IPS-15b (cell line): ENCODE results near the gene DCAF6.
"Not testable (repeated sequence)": the region's sequence is repeated elsewhere in the genome, so short reads cannot be mapped to it uniquely, and the experiment has no call there.

Source experiments
- H3K27me3 ChIP-seq: one replicate; pipeline ENCODE4 v1.6.1; 2013; ENCODE audit warnings: low read length; ENCODE audit not compliant: control insufficient read depth, insufficient read depth
- H3K36me3 ChIP-seq: one replicate; pipeline ENCODE4 v1.6.1; 2013; ENCODE audit warnings: low read length; ENCODE audit not compliant: control insufficient read depth, insufficient read depth
- H3K4me1 ChIP-seq: one replicate; pipeline ENCODE4 v1.6.1; 2013; ENCODE audit warnings: mild to moderate bottlenecking, low read length; ENCODE audit not compliant: control insufficient read depth, insufficient read depth
- H3K4me3 ChIP-seq: one replicate; pipeline ENCODE4 v1.5.1; 2013; ENCODE audit warnings: low read depth, low read length
- H3K9ac ChIP-seq: one replicate; pipeline ENCODE4 v1.6.1; 2013; ENCODE audit warnings: low read depth, mild to moderate bottlenecking, low read length
- H3K9me3 ChIP-seq: one replicate; pipeline ENCODE4 v1.6.1; 2013; ENCODE audit warnings: mild to moderate bottlenecking, low read length; ENCODE audit not compliant: control insufficient read depth, insufficient read depth

The DCAF6 gene

GRCh38 chr1:167936068-167936929 lies at the start of gene DCAF6:
Gene DCAF6 (plus strand): TSS chr1:167936683. CDS start chr1:167936912, 229 bp downstream.
- no peaks in the 10 kb centered on the region for H3K36me3 ChIP-seq
- H3K9ac ChIP-seq: peak within 1 kb of the TSS; percentile 95
- peak within 1 kb of the TSS; percentile 96 for H3K4me3 ChIP-seq
- no peaks in the 10 kb centered on the region for H3K9me3 ChIP-seq
- H3K27me3 ChIP-seq: no peaks in the 10 kb centered on the region
- H3K4me1 ChIP-seq: no peaks in the 10 kb centered on the region

- H3K36me3 ChIP-seq, H3K4me3 ChIP-seq, H3K9me3 ChIP-seq, H3K27me3 ChIP-seq, H3K9ac ChIP-seq, H3K4me1 ChIP-seq: not testable (repeated sequence)
Observed at GRCh38 chr1:167887187-167887586, 49.3 kb upstream of the DCAF6 start.

GRCh38 chr1:167890400-167890799 lies 46.1 kb upstream of the DCAF6 start:
- no peaks in the 10 kb centered on the region for H3K4me1 ChIP-seq
- no peak overlapping the region for H3K9ac ChIP-seq
- H3K9me3 ChIP-seq: no peaks in the 10 kb centered on the region
- H3K4me3 ChIP-seq: no peak overlapping the region
- H3K36me3 ChIP-seq: no peaks in the 10 kb centered on the region
- no peaks in the 10 kb centered on the region for H3K27me3 ChIP-seq

GRCh38 chr1:167893798-167894197 lies 42.7 kb upstream of the DCAF6 start:
- H3K9me3 ChIP-seq: no peaks in the 10 kb centered on the region
- no peak overlapping the region for H3K9ac ChIP-seq
- no peaks in the 10 kb centered on the region for H3K27me3 ChIP-seq
- no peaks in the 10 kb centered on the region for H3K4me1 ChIP-seq
- H3K36me3 ChIP-seq: no peaks in the 10 kb centered on the region
- H3K4me3 ChIP-seq: no peak overlapping the region

GRCh38 chr1:167898578-167899222 lies 37.8 kb upstream of the DCAF6 start:
- Histone ChIP-seq H3K4me3 (no peak overlapping the region), H3K9me3 (no peaks in the 10 kb centered on the region), H3K9ac (no peak overlapping the region), H3K27me3 (no peaks in the 10 kb centered on the region), H3K36me3 (no peaks in the 10 kb centered on the region), H3K4me1 (no peaks in the 10 kb centered on the region)

- no peaks in the 10 kb centered on the region for H3K27me3 ChIP-seq
- no peak overlapping the region for H3K4me3 ChIP-seq
- H3K9me3 ChIP-seq: no peaks in the 10 kb centered on the region
- no peaks in the 10 kb centered on the region for H3K36me3 ChIP-seq
- H3K4me1 ChIP-seq: no peaks in the 10 kb centered on the region
- H3K9ac ChIP-seq: no peak overlapping the region
Observed at GRCh38 chr1:167899253-167899681, 37.2 kb upstream of the DCAF6 start.

- no peak overlapping the region for H3K4me3 ChIP-seq
- H3K4me1 ChIP-seq: peaks cover 9% of the 10 kb centered on the region
- no peaks in the 10 kb centered on the region for H3K9me3 ChIP-seq
- no peak overlapping the region for H3K9ac ChIP-seq
- no peaks in the 10 kb centered on the region for H3K36me3 ChIP-seq
- H3K27me3 ChIP-seq: no peaks in the 10 kb centered on the region
Observed at GRCh38 chr1:167900907-167901306, 35.6 kb upstream of the DCAF6 start.

GRCh38 chr1:167904652-167905130 lies 31.8 kb upstream of the DCAF6 start:
- Histone ChIP-seq H3K9ac (no peak overlapping the region), H3K36me3 (no peaks in the 10 kb centered on the region), H3K9me3 (peaks cover 9% of the 10 kb centered on the region), H3K4me1 (peaks cover 9% of the 10 kb centered on the region), H3K4me3 (no peak overlapping the region), H3K27me3 (no peaks in the 10 kb centered on the region)

GRCh38 chr1:167905182-167905581 lies 31.3 kb upstream of the DCAF6 start:
- no peak overlapping the region for H3K9ac ChIP-seq
- no peak overlapping the region for H3K4me3 ChIP-seq
- H3K4me1 ChIP-seq: peaks cover 9% of the 10 kb centered on the region
- H3K27me3 ChIP-seq: no peaks in the 10 kb centered on the region
- peaks cover 13% of the 10 kb centered on the region for H3K9me3 ChIP-seq
- no peaks in the 10 kb centered on the region for H3K36me3 ChIP-seq

GRCh38 chr1:167905671-167906070 lies 30.8 kb upstream of the DCAF6 start:
- H3K9ac ChIP-seq: no peak overlapping the region
- no peak overlapping the region for H3K4me3 ChIP-seq
- no peaks in the 10 kb centered on the region for H3K27me3 ChIP-seq
- H3K4me1 ChIP-seq: peaks cover 9% of the 10 kb centered on the region
- peaks cover 15% of the 10 kb centered on the region for H3K9me3 ChIP-seq
- H3K36me3 ChIP-seq: no peaks in the 10 kb centered on the region

- Histone ChIP-seq H3K4me1 (peaks cover 23% of the 10 kb centered on the region), H3K36me3 (no peaks in the 10 kb centered on the region), H3K9ac (no peak overlapping the region), H3K9me3 (peaks cover 15% of the 10 kb centered on the region), H3K27me3 (no peaks in the 10 kb centered on the region), H3K4me3 (no peak overlapping the region)
Observed at GRCh38 chr1:167909691-167910180, 26.7 kb upstream of the DCAF6 start.

GRCh38 chr1:167910530-167910929 lies 26.0 kb upstream of the DCAF6 start:
- Histone ChIP-seq H3K9me3 (peaks cover 15% of the 10 kb centered on the region), H3K4me3 (no peak overlapping the region)

More at GRCh38 chr1:167910530-167910929, 26.0 kb upstream of the DCAF6 start:
- Histone ChIP-seq H3K36me3 (no peaks in the 10 kb centered on the region), H3K27me3 (no peaks in the 10 kb centered on the region), H3K9ac (no peak overlapping the region), H3K4me1 (peaks cover 17% of the 10 kb centered on the region)
